GM10248 (cell line): ENCODE data around the gene KCNJ4.

Source experiments
- CTCF ChIA-PET: fragments of 300-600 bp; sonication (Branson Sonifier 250); formaldehyde crosslinking; extraction: SDS; loops from one replicate; lab custom pipeline; 2021; ENCODE audit warnings: antibody characterized with exemption; lab: Yijun Ruan, JAX
- POLR2A ChIA-PET: fragments of 350-650 bp; sonication (Branson Sonifier 250); formaldehyde crosslinking; extraction: SDS; loops from one replicate; lab custom pipeline; 2020; ENCODE audit warnings: antibody characterized with exemption; lab: Yijun Ruan, JAX
- DNase-seq: peaks from one replicate; pipeline ENCODE4 v3.0.0; 2012; ENCODE audit errors: extremely low spot score
- TF ChIP-seq, protein P1 (sequence below): IDR thresholded peaks from 2 replicates; pipeline ENCODE4 v1.5.1; 2012; ENCODE audit warnings: mild to moderate bottlenecking, low read depth; ENCODE audit errors: extremely low read depth, missing control alignments, control extremely low read depth

KCNJ4 gene

DNA sequence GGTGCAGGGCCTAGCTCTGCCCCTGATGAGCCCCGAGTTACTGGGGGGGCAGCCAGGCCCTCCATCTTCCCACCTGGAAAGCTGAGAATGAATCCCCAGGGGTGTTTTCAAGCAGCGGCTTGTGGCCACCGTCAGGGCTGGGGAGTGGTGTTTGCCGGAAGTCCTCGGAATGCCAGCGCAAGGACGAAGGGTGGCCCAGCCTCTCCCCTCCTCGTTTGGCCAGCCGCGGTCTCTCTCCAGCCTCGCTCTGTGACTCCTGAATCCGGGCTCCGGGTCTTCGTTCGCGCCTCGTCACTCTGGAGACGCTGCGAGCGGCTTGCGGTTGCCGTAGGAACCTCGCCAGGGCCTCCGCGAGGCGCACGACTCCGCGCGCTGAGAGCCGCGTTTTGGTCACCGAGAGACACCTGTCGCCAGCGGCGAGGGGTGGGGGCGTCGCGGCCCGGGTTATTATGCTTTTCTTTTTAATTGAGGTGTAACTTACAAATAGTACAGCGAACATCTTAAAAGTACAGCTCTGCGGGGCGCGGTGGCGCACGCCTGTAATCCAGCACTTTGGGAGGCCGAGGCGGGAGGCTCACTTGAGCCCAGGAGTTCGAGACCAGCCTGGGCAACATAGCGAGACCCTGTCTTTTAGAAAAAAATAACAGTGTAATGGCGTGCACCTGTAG is 6.5 kb upstream of the KCNJ4 start:
- ChIA-PET CTCF (interaction anchor here (1.4 to 1.6 kb wide), 4 partner anchors 10 to 27 kb away, joined by 3 to 5 read pairs (median 3); no protein-coding TSS in a partner anchor), POLR2A (no interaction called here)
- TF ChIP-seq, protein P1, sequence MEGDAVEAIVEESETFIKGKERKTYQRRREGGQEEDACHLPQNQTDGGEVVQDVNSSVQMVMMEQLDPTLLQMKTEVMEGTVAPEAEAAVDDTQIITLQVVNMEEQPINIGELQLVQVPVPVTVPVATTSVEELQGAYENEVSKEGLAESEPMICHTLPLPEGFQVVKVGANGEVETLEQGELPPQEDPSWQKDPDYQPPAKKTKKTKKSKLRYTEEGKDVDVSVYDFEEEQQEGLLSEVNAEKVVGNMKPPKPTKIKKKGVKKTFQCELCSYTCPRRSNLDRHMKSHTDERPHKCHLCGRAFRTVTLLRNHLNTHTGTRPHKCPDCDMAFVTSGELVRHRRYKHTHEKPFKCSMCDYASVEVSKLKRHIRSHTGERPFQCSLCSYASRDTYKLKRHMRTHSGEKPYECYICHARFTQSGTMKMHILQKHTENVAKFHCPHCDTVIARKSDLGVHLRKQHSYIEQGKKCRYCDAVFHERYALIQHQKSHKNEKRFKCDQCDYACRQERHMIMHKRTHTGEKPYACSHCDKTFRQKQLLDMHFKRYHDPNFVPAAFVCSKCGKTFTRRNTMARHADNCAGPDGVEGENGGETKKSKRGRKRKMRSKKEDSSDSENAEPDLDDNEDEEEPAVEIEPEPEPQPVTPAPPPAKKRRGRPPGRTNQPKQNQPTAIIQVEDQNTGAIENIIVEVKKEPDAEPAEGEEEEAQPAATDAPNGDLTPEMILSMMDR = no peak
- DNase-seq = peak; percentile 74

- CTCF ChIA-PET = interaction anchor here (1.4 to 1.6 kb wide), 3 partner anchors 10 to 25 kb away, joined by 3 read pairs; no protein-coding TSS in a partner anchor
- POLR2A ChIA-PET = no interaction called here
- TF ChIP-seq, protein P1 = no peak
- DNase-seq = no peak
Observed at GRCh38 chr22:38461057-38461413, 6.0 kb upstream of the KCNJ4 start.

DNA sequence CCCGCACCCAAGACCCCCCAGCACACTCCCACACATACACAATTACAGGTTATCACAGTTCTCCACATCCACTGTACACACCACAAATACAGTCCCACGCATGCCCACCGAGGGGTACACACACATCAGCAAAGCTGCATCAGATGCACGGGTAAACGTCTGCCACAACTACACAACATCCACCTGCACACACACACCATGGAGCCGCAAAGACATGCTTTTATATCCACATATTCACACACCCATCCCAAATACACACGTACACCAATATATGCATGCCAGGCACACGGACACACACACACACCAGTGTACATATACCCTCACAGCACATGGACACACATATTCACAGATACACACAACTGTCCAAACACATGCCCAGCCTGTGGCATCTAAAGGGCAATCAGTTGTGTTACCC is 5.4 kb upstream of the KCNJ4 start:
- POLR2A ChIA-PET = no interaction called here

GRCh38 chr22:38456841-38457699 is 2.1 kb upstream of the KCNJ4 start:
- TF ChIP-seq, protein P1 = no peak
- POLR2A ChIA-PET = no interaction called here
- CTCF ChIA-PET = no interaction called here
- no peak for DNase-seq

More for the DNA sequence above, 5.4 kb upstream of the KCNJ4 start:
- TF ChIP-seq, protein P1 = no peak
- DNase-seq = no peak
- CTCF ChIA-PET = interaction anchor here (1.4 kb wide), 2 partner anchors 15 to 25 kb away, joined by 3 read pairs; no protein-coding TSS in a partner anchor

- TF ChIP-seq, protein P1 = no peak
- CTCF ChIA-PET = no interaction called here
- POLR2A ChIA-PET = no interaction called here
- DNase-seq = no peak
Observed at GRCh38 chr22:38456272-38456835, 1.4 kb upstream of the KCNJ4 start.

DNA sequence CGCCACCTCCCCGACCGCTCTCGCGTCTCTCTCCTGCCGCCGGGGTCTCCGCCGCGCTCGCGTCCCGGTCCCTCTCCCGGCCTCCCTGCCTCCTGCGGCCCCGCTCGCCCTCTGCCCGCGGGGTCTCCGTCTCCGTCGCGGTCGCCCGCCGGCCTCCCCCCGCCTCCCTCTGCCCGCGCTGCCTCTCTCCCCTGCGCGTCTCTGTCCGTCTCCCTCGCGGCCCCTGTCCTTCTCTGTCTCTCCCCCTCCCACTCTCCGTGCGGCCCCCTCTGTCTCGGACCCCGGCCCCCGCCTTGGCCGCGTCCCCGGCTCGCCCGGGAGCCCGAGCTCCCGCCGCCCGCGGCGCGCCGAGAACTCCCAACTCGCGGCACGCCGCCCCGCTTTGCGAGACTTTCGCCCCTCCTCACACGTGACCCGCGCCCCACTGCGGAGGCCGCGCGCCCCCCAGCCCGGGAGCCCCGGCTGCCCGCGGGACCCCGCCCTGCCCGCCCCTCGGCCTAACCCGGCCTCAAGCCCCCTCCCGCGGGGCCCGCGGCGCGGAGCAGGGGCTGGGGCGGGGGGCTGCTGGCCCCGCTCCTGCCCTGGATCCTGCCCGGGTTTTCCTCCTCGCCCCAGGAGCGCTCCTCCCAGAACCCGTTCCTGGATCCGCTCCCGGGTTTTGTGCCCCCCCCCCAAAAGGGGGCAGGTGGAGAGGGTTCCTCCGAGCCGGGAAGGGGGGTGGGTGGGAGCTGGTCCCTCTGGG is 702 bp upstream of the KCNJ4 start:
- ChIA-PET CTCF (no interaction called here), POLR2A (no interaction called here)

More for the DNA sequence above, 702 bp upstream of the KCNJ4 start:
- TF ChIP-seq, protein P1 = no peak
- DNase-seq = no peak
